Activated CD8-positive, alpha-beta T cell treated with anti-CD3 and anti-CD28 coated beads for 36 hours (primary cell): ENCODE results near the gene PPP1CB. TPM values are rescaled to one million over a fixed set of nuclear protein-coding genes. Genes with fewer than 3 reads are reported as not detected.

Experiments used
- ATAC-seq: fragments of 200-7000 bp; cut with Tn5 transposase; one replicate; pipeline ENCODE4 v1.10.0; 2021; ENCODE audit warnings: mild to moderate bottlenecking, moderate library complexity
- CTCF ChIA-PET: fragments of 350-600 bp; sonication (Branson Sonifier 250); formaldehyde crosslinking; loops from one replicate; lab custom pipeline; 2021; ENCODE audit warnings: antibody characterized with exemption; lab: Charles Lee
- POLR2A ChIA-PET: fragments of 350-600 bp; sonication (Branson Sonifier 250); formaldehyde crosslinking; loops from one replicate; lab custom pipeline; 2021; ENCODE audit warnings: antibody characterized with exemption; lab: Charles Lee
- DNase-seq: peaks from one replicate; pipeline ENCODE4 v3.0.0-alpha.2; 2020
- H3K27ac Mint-ChIP-seq: one replicate; pipeline ENCODE4 v1.8.0; 2021; ENCODE audit warnings: mild to moderate bottlenecking, mixed read lengths
- H3K27me3 Mint-ChIP-seq: one replicate; pipeline ENCODE4 v1.8.0; 2021; ENCODE audit warnings: mixed read lengths
- H3K36me3 Mint-ChIP-seq: one replicate; pipeline ENCODE4 v1.8.0; 2021; ENCODE audit warnings: low read depth, mixed read lengths
- H3K4me1 Mint-ChIP-seq: one replicate; pipeline ENCODE4 v1.8.0; 2021; ENCODE audit warnings: low read depth, mixed read lengths
- H3K4me3 Mint-ChIP-seq: one replicate; pipeline ENCODE4 v1.8.0; 2021; ENCODE audit warnings: mild to moderate bottlenecking, moderate library complexity, mixed read lengths
- H3K9me3 Mint-ChIP-seq: one replicate; pipeline ENCODE4 v1.8.0; 2021; ENCODE audit warnings: mixed read lengths
- CTCF ChIP-seq: fragments of 200-600 bp; IDR thresholded peaks from one replicate; pipeline ENCODE4 v1.8.0; 2022; ENCODE audit warnings: antibody characterized with exemption, mild to moderate bottlenecking
- intact Hi-C: fragments of 100-400 bp; cut with micrococcal nuclease; formaldehyde crosslinking; loops from one replicate; pipeline ENCODE4 v1.10.0; 2022
- total RNA-seq, 2 experiments: library from RNA; stranded (reverse); gene quantifications; one replicate each; pipeline ENCODE4 v1.2.3, GENCODE V29; 2021

PPP1CB gene
- total RNA-seq, result 100 to 1,000 TPM; 206 to 216 TPM

- TF ChIP-seq CTCF, result no peak
- POLR2A ChIA-PET, result interaction anchor here (0.7 to 2.7 kb wide), 16 partner anchors 16 to 168 kb away, joined by 3 to 14 read pairs (median 4); partner anchors contain the start of gene WDR43
- CTCF ChIA-PET, result interaction anchor here (1.0 to 14.7 kb wide), 3 partner anchors 10 to 184 kb away, joined by 5 to 156 read pairs (median 8); no protein-coding TSS in a partner anchor
- intact Hi-C loops, result loop anchor here (2.0 to 5.0 kb wide), 2 partner anchors 139 to 157 kb away; no protein-coding TSS in a partner anchor
- ATAC-seq, result peak; percentile 89
- Mint-ChIP-seq H3K27ac (peak within 1 kb of the TSS; percentile 96), H3K9me3 (no peaks in the 10 kb centered on the region), H3K36me3 (peaks cover 25% of the 10 kb centered on the region), H3K27me3 (no peaks in the 10 kb centered on the region), H3K4me1 (peaks cover 54% of the 10 kb centered on the region), H3K4me3 (peak within 1 kb of the TSS; percentile 94)
- peak; percentile 93 for DNase-seq
These were observed at the start of gene PPP1CB for GRCh38 chr2:28751252-28751955. TSS of gene PPP1CB (plus strand) at chr2:28751830. CDS start at chr2:28752125, 295 bp downstream.

DNA sequence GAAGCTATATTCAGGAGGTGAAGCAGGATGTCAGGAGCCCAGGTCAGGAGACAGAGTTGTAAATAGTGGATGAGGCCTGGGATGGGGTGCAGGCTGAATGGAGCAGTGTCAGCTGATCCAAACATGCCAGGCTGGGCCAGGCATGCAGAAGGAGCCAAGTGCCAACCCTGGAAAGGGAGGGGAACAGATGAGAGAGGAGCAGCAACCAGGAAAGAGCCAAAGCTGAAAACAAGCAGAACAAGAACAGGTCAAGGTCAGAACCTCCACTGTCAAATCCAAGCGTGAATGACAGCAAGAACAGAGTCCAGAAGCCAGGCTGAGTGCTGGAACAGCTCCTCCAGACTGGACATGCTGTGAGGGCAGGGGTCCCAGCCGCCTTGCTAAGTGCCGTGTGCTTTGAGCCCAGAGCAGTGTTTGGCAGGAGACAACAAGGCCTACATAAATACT, 49.2 kb upstream of the PPP1CB start:
- no peaks in the 10 kb centered on the region for H3K36me3 Mint-ChIP-seq
- H3K27me3 Mint-ChIP-seq, result no peaks in the 10 kb centered on the region
- ATAC-seq, result no peak
- no peak overlapping the region for H3K27ac Mint-ChIP-seq
- DNase-seq, result no peak
- CTCF ChIA-PET, result interaction anchor here (1.5 kb wide), 1 partner anchor 108 kb away, joined by 5 read pairs; no protein-coding TSS in a partner anchor
- peaks cover 4% of the 10 kb centered on the region for H3K4me1 Mint-ChIP-seq
- intact Hi-C loops, result no loop called here
- POLR2A ChIA-PET, result no interaction called here
- H3K4me3 Mint-ChIP-seq, result no peak overlapping the region
- no peak for TF ChIP-seq CTCF
- peaks cover 14% of the 10 kb centered on the region for H3K9me3 Mint-ChIP-seq

DNA sequence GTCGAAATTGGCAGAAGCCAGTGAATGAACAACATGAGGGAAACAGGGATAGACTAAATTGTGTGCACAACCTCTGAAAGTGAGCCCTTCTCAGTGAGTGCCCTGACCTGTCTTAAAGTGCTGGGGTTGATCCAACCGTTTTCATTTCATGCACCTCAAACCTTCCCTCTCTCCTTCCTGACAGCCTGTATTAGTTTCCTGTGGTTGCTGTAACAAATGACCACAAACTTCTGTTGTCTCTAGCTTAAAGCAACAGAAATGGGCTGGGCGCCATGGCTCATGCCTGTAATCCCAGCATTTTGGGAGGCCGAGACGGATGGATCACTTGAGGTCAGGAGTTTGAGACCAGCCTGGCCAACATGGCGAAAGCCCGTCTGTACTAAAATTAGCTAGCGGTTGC, 48.8 kb upstream of the PPP1CB start:
- Mint-ChIP-seq H3K4me1 (peaks cover 4% of the 10 kb centered on the region), H3K9me3 (peaks cover 14% of the 10 kb centered on the region), H3K4me3 (no peak overlapping the region), H3K27me3 (no peaks in the 10 kb centered on the region), H3K27ac (no peak overlapping the region), H3K36me3 (no peaks in the 10 kb centered on the region)
- DNase-seq (no peak), ATAC-seq (no peak)
- intact Hi-C loops, result no loop called here
- TF ChIP-seq CTCF, result no peak
- CTCF ChIA-PET, result interaction anchor here (1.5 kb wide), 1 partner anchor 109 kb away, joined by 5 read pairs; no protein-coding TSS in a partner anchor
- POLR2A ChIA-PET, result no interaction called here

GRCh38 chr2:28704621-28705020, 47.0 kb upstream of the PPP1CB start:
- no peaks in the 10 kb centered on the region for H3K36me3 Mint-ChIP-seq
- H3K27ac Mint-ChIP-seq, result no peak overlapping the region
- TF ChIP-seq CTCF, result no peak
- H3K9me3 Mint-ChIP-seq, result peaks cover 14% of the 10 kb centered on the region
- POLR2A ChIA-PET, result no interaction called here
- peaks cover 4% of the 10 kb centered on the region for H3K4me1 Mint-ChIP-seq
- no peak for ATAC-seq
- DNase-seq, result no peak
- CTCF ChIA-PET, result interaction anchor here (1.1 kb wide), 1 partner anchor 110 kb away, joined by 4 read pairs; no protein-coding TSS in a partner anchor
- H3K27me3 Mint-ChIP-seq, result no peaks in the 10 kb centered on the region
- H3K4me3 Mint-ChIP-seq, result no peak overlapping the region
- intact Hi-C loops, result no loop called here
